Uterus (tissue), 4 donors: ENCODE data around the gene PACRG. TPM values are rescaled to one million over a fixed set of nuclear protein-coding genes. Genes with fewer than 3 reads are reported as not detected.

Source experiments
- DNase-seq, 2 donors: peaks; one replicate each; pipeline ENCODE4 v3.0.0-alpha.2; 2019 to 2020
- H3K27ac ChIP-seq, 2 donors: fragments of 200-600 bp; sonication (generic); 1 replicate in 1 of 2; 2 replicates in 1 of 2; pipeline ENCODE4 v1.5.1; 2016 to 2018
- H3K27me3 ChIP-seq, 2 donors: fragments of 200-600 bp; sonication (generic); one replicate each; pipeline ENCODE4 v1.5.1; 2018 to 2019; ENCODE audit warnings: control low read depth in 1 of 2
- H3K36me3 ChIP-seq, 2 donors: fragments of 200-600 bp; sonication (generic); one replicate each; pipeline ENCODE4 v1.5.1; 2019; ENCODE audit warnings: control low read depth in 1 of 2
- H3K4me1 ChIP-seq, 2 donors: fragments of 200-600 bp; sonication (generic); one replicate each; pipeline ENCODE4 v1.5.1; 2018 to 2019; ENCODE audit warnings: control low read depth in 1 of 2
- H3K4me3 ChIP-seq, 2 donors: fragments of 200-600 bp; sonication (generic); 1 replicate in 1 of 2; 2 replicates in 1 of 2; pipeline ENCODE4 v1.5.1; 2018 to 2019; ENCODE audit warnings: mild to moderate bottlenecking in 1 of 2
- H3K9me3 ChIP-seq, 2 donors: fragments of 200-600 bp; sonication (generic); one replicate each; pipeline ENCODE4 v1.5.1; 2019; ENCODE audit warnings: control low read depth in 1 of 2
- POLR2A ChIP-seq, 2 donors: fragments of 450-650 bp; IDR thresholded peaks; one replicate each; pipeline ENCODE4 v1.6.1; 2016; ENCODE audit warnings: antibody characterized with exemption in 2 of 2, mild to moderate bottlenecking in 1 of 2, moderate library complexity in 1 of 2
- intact Hi-C: fragments of 100-400 bp; cut with DNase I; formaldehyde crosslinking; loops from one replicate; pipeline ENCODE4 v1.15.1; 2023; ENCODE audit warnings: low total_unique reads
- total RNA-seq, 4 donors: library from RNA; depleted of rRNA in 3 of 4; stranded (reverse); fragments of >200 nt in 3 of 4; gene quantifications; one replicate each; pipeline versions ENCODE4 v1.1.0 to v1.2.4, GENCODE V29; 2014 to 2023
- TF ChIP-seq, protein P1 (sequence below), 4 experiments: fragments of 200-600 bp in 2 of 4; fragments of 450-650 bp in 2 of 4; sonication (generic) in 2 of 4; IDR thresholded peaks; one replicate each; pipeline ENCODE4 v1.5.1; 2016 to 2019; ENCODE audit warnings: antibody characterized with exemption in 4 of 4, mild to moderate bottlenecking in 2 of 4, moderate library complexity in 1 of 4
- donor health status: DM: yes; HTN: yes; CAD: no.

PACRG gene
- total RNA-seq, 4 donors from 2014 or later = 4.6 to 12.3 (median 7.5) TPM

DNA sequence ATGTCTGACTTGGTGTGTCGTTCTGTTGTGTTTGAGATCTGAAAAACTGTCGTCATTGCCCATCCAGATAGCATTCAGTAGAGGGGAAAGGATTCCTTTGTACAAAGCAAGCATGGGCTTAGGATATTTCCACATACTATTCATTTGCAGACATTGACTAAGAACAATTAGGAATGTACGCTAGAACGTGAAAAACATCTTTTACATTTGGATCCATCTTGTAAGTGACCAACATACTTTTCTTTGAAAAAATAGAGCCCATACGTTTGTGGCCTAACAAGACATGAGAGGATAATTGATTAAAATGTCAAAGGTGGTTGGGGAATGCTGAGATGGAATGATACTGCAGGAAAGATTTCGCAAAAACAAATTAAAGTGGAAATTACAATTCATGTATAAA lies 461.0 kb downstream of the PACRG start:
- H3K27ac ChIP-seq = no peak overlapping the region
- H3K4me3 ChIP-seq = no peak overlapping the region
- no peaks in the 10 kb centered on the region for H3K27me3 ChIP-seq
- H3K4me1 ChIP-seq = no peaks in the 10 kb centered on the region
- TF ChIP-seq, protein P1, sequence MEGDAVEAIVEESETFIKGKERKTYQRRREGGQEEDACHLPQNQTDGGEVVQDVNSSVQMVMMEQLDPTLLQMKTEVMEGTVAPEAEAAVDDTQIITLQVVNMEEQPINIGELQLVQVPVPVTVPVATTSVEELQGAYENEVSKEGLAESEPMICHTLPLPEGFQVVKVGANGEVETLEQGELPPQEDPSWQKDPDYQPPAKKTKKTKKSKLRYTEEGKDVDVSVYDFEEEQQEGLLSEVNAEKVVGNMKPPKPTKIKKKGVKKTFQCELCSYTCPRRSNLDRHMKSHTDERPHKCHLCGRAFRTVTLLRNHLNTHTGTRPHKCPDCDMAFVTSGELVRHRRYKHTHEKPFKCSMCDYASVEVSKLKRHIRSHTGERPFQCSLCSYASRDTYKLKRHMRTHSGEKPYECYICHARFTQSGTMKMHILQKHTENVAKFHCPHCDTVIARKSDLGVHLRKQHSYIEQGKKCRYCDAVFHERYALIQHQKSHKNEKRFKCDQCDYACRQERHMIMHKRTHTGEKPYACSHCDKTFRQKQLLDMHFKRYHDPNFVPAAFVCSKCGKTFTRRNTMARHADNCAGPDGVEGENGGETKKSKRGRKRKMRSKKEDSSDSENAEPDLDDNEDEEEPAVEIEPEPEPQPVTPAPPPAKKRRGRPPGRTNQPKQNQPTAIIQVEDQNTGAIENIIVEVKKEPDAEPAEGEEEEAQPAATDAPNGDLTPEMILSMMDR (IDR thresholded peaks at IDR 0.05) = no peak
- TF ChIP-seq POLR2A (IDR thresholded peaks at IDR 0.05) = no peak
- intact Hi-C loops = no loop called here
- DNase-seq = no peak
- H3K36me3 ChIP-seq = no peaks in the 10 kb centered on the region
- no peaks in the 10 kb centered on the region for H3K9me3 ChIP-seq

DNA sequence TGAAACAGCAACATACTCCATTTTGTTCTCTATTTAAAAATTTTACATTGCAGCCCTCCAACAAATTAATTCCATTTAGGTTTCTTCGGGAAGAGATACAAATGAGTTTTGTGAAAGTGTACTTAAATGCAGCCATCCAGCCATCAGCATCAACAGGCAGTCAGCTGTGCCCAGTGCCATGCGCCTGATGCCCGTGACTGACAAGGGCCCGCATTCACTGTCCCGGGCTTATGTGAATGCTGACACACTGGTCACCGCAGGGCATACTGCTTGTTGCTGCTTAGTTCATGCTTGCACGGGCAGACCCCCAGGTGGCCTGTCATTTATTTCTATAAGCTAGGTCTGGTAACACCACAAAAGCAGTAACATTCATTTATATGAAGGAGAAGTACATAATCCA lies 461.8 kb downstream of the PACRG start:
- H3K4me3 ChIP-seq = no peak overlapping the region
- no peaks in the 10 kb centered on the region for H3K36me3 ChIP-seq
- no peaks in the 10 kb centered on the region for H3K9me3 ChIP-seq
- TF ChIP-seq POLR2A (IDR thresholded peaks at IDR 0.05) = no peak
- TF ChIP-seq, protein P1 (IDR thresholded peaks at IDR 0.05) = no peak
- DNase-seq = no peak
- no peak overlapping the region for H3K27ac ChIP-seq
- H3K27me3 ChIP-seq = no peaks in the 10 kb centered on the region
- no peaks in the 10 kb centered on the region for H3K4me1 ChIP-seq
- intact Hi-C loops = no loop called here

DNA sequence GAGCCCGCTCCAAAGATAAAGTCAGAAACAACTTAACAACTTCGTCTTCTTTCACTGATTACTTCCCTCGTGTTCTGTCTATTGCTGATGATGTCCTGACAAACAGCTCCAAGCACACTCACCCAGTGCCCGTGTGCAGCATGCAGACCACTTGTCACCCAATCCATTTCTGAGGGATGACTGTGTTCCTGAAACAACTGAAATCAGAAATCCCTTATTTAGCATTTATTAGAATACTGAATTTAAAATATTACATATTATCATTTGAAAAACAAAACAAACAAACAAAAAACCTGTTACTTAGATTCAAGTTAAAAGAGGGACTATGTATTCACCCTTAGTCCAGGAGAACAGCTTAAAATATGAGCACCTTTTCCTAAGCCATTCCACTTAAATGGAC lies 463.0 kb downstream of the PACRG start:
- H3K27me3 ChIP-seq = no peaks in the 10 kb centered on the region
- intact Hi-C loops = no loop called here
- TF ChIP-seq, protein P1 (IDR thresholded peaks at IDR 0.05) = no peak
- TF ChIP-seq POLR2A (IDR thresholded peaks at IDR 0.05) = no peak
- no peak for DNase-seq
- no peak overlapping the region for H3K4me3 ChIP-seq
- no peaks in the 10 kb centered on the region for H3K4me1 ChIP-seq
- H3K36me3 ChIP-seq = no peaks in the 10 kb centered on the region
- no peaks in the 10 kb centered on the region for H3K9me3 ChIP-seq
- H3K27ac ChIP-seq = no peak overlapping the region

DNA sequence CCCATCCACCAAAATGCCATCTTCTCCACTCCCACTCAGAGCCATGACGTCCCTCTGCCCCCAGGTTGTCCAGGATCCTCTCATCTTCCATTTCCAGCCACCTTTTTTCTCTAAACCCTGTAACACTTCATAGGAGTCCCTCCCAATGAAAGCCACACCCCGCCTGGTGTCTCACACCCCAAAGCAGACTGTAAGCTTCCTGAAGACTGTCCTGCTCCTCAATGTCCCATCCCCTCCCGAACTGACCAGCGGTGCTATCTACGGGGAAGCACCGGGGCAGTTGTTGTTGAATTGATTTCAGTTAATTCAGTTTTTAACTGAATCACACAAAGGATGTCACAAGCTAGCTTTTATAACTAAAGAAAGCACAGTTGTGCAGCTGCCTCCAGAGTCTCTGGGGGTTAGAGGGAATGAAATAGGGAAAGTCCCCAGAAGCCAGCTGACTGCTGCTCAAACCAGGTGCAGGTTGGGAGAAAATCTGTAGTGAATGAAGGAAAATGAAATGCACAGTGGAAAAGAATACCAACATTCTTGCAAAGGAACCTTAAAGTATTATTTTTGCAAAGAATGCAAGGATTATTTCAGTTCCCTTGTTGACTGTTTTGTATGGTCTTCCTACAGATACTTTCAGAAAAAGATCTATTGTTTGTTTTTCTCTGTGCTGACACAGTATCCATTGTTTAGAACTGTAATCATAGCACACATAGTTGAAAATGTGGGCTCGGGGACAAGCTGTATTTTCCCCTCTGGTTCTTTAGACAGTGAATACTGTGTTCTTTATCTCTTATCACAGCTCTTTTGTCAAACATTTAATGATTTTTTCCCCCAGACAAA lies 464.1 kb downstream of the PACRG start:
- Histone ChIP-seq H3K4me1 (no peaks in the 10 kb centered on the region), H3K27me3 (no peaks in the 10 kb centered on the region), H3K36me3 (no peaks in the 10 kb centered on the region), H3K27ac (no peak overlapping the region), H3K9me3 (no peaks in the 10 kb centered on the region), H3K4me3 (no peak overlapping the region)
- TF ChIP-seq, protein P1 (IDR thresholded peaks at IDR 0.05) = no peak
- no peak for TF ChIP-seq POLR2A (IDR thresholded peaks at IDR 0.05)
- no peak for DNase-seq
- intact Hi-C loops = no loop called here

DNA sequence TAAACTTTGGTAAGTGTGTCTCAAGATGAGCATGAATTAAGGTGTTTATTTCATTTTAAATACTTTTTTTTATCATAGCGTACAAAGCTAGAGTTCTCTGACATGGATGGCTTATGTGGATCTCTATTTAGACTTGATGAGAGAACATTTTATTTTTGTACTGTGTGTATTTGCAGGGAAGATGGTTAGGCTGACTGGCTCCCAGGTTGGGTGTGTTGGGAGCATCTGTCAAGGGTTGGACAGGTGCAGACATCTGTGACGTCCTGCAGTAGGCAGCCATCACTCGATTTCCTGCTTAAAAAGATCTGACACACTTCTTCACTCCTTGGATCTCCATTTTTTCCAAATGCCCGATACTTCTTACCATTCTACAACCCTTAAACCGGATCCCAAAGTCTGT lies 464.8 kb downstream of the PACRG start:
- TF ChIP-seq, protein P1 (IDR thresholded peaks at IDR 0.05) = no peak
- no peak for TF ChIP-seq POLR2A (IDR thresholded peaks at IDR 0.05)
- no peaks in the 10 kb centered on the region for H3K36me3 ChIP-seq
- no peaks in the 10 kb centered on the region for H3K4me1 ChIP-seq
- H3K27me3 ChIP-seq = no peaks in the 10 kb centered on the region
- no peaks in the 10 kb centered on the region for H3K9me3 ChIP-seq
- no peak for DNase-seq
- intact Hi-C loops = no loop called here
- H3K4me3 ChIP-seq = no peak overlapping the region
- H3K27ac ChIP-seq = no peak overlapping the region
